Measurements from ENCODE around the gene WBP1L. TPM values are rescaled to one million over a fixed set of nuclear protein-coding genes. Genes with fewer than 3 reads are reported as not detected.
"Not testable (repeated sequence)": the region's sequence is repeated elsewhere in the genome, so short reads cannot be mapped to it uniquely, and the experiment has no call there.

WBP1L gene
- polyA plus RNA-seq, 1 donor: 44.3 TPM

- no peak for DNase-seq (ENCODE audit: low read depth)
These were observed 19.8 kb upstream of the WBP1L start for GRCh38 chr10:102723989-102724388.

GRCh38 chr10:102726274-102726673, 17.5 kb upstream of the WBP1L start:
- no peak for DNase-seq (ENCODE audit: low read depth)

- DNase-seq (ENCODE audit: low read depth): no peak
These were observed 16.5 kb upstream of the WBP1L start for GRCh38 chr10:102727037-102727818.

- DNase-seq (ENCODE audit: low read depth): no peak
These were observed 14.4 kb upstream of the WBP1L start for GRCh38 chr10:102729029-102730026.

- no peak for DNase-seq (ENCODE audit: low read depth)
These were observed 12.4 kb upstream of the WBP1L start for GRCh38 chr10:102731222-102731800.

- DNase-seq (ENCODE audit: low read depth): no peak
These were observed 11.1 kb upstream of the WBP1L start for GRCh38 chr10:102732661-102733060.

- no peak for DNase-seq (ENCODE audit: low read depth)
These were observed 8.6 kb upstream of the WBP1L start for GRCh38 chr10:102735065-102735562.

- no peak for DNase-seq (ENCODE audit: low read depth)
These were observed 5.0 kb upstream of the WBP1L start for GRCh38 chr10:102738692-102739121.

GRCh38 chr10:102740229-102740628, 3.5 kb upstream of the WBP1L start:
- DNase-seq (ENCODE audit: low read depth): no peak

GRCh38 chr10:102741726-102742237, 2.0 kb upstream of the WBP1L start:
- no peak for DNase-seq (ENCODE audit: low read depth)

GRCh38 chr10:102742313-102742712, 1.4 kb upstream of the WBP1L start:
- DNase-seq (ENCODE audit: low read depth): not testable (repeated sequence)

- DNase-seq (ENCODE audit: low read depth): no peak
These were observed 615 bp upstream of the WBP1L start for GRCh38 chr10:102743078-102743587.

GRCh38 chr10:102744374-102745051, 765 bp downstream of the WBP1L start:
- DNase-seq (ENCODE audit: low read depth): no peak

GRCh38 chr10:102745157-102745556, 1.4 kb downstream of the WBP1L start:
- DNase-seq (ENCODE audit: low read depth): no peak

- no peak for DNase-seq (ENCODE audit: low read depth)
These were observed 8.7 kb downstream of the WBP1L start for GRCh38 chr10:102752266-102752930.

GRCh38 chr10:102752934-102753664, 9.4 kb downstream of the WBP1L start:
- no peak for DNase-seq (ENCODE audit: low read depth)

GRCh38 chr10:102753718-102754117, 10.0 kb downstream of the WBP1L start:
- no peak for DNase-seq (ENCODE audit: low read depth)

GRCh38 chr10:102757323-102757722, 13.6 kb downstream of the WBP1L start:
- DNase-seq (ENCODE audit: low read depth): no peak

- no peak for DNase-seq (ENCODE audit: low read depth)
These were observed 14.6 kb downstream of the WBP1L start for GRCh38 chr10:102758240-102758932.
